ENCODE measurements around the gene INTS1. TPM values are rescaled to one million over a fixed set of nuclear protein-coding genes. Genes with fewer than 3 reads are reported as not detected.

The INTS1 gene
- total and polyA plus RNA-seq, 2 experiments from 2014 or later = 35.1 to 111 TPM

- no peak for TF ChIP-seq ZNF462 (CRISPR knock-in tag; IDR thresholded peaks at IDR 0.05)
- TF ChIP-seq CTCF (conservative IDR thresholded peaks at IDR 0.05; ENCODE audit: low read depth in 2 of 2) = no peak
- no peak for TF ChIP-seq CREB1 (CRISPR knock-in tag; IDR thresholded peaks at IDR 0.05; ENCODE audit: low read depth)
- no peak for TF ChIP-seq JUNB (IDR thresholded peaks at IDR 0.05; ENCODE audit: unreplicated experiment)
- TF ChIP-seq EZH2phosphoT487 (IDR thresholded peaks at IDR 0.05; ENCODE audit: unreplicated experiment) = no peak
- TF ChIP-seq ZNF331 (CRISPR knock-in tag; IDR thresholded peaks at IDR 0.05; ENCODE audit: low read depth) = no peak
- TF ChIP-seq POLR2AphosphoS5 (IDR thresholded peaks at IDR 0.05; ENCODE audit: low read depth) = no peak
- no peak for TF ChIP-seq EZH2 (IDR thresholded peaks at IDR 0.05; ENCODE audit: low read depth, unreplicated experiment)
- TF ChIP-seq REST (IDR thresholded peaks at IDR 0.05; ENCODE audit: unreplicated experiment) = no peak
- TF ChIP-seq ZNF114 (CRISPR knock-in tag; IDR thresholded peaks at IDR 0.05) = no peak
- TF ChIP-seq STAT1 (IDR thresholded peaks at IDR 0.05; ENCODE audit: unreplicated experiment) = no peak
- no peak for TF ChIP-seq NANOG (IDR thresholded peaks at IDR 0.05; ENCODE audit: borderline replicate concordance)
- no peak for TF ChIP-seq ETS1 (IDR thresholded peaks at IDR 0.05)
- peaks cover 15% of the 10 kb centered on the region for H3K27me3 Mint-ChIP-seq (ENCODE audit: insufficient read depth, low read depth, poor library complexity)
These were observed 69.1 kb downstream of the INTS1 start for GRCh38 chr7:1434891-1435670.

More at GRCh38 chr7:1434891-1435670, 69.1 kb downstream of the INTS1 start:
- Histone ChIP-seq H3K4me2 (no peak overlapping the region), H3K27ac (ENCODE audit: low read depth) (no peak overlapping the region), H3K9me2 (ENCODE audit: insufficient read depth) (no peaks in the 10 kb centered on the region), H4K20me1 (replicated peaks; ENCODE audit: insufficient read depth) (no peaks in the 10 kb centered on the region), H3K4me3 (no peak overlapping the region), H3K4me1 (ENCODE audit: insufficient read depth) (no peaks in the 10 kb centered on the region), H3K27me3 (ENCODE audit: insufficient read depth) (no peaks in the 10 kb centered on the region), H2AFZ (no peak overlapping the region), H3F3A (replicated peaks; ENCODE audit: low read depth) (peaks cover 7% of the 10 kb centered on the region; the same call in 1 of the 2 replicates), H3K79me2 (replicated peaks; ENCODE audit: insufficient read depth) (no peaks in the 10 kb centered on the region), H3K36me3 (ENCODE audit: insufficient read depth) (no peaks in the 10 kb centered on the region)
- Mint-ChIP-seq H3K9me3 (no peaks in the 10 kb centered on the region), H3K4me1 (peaks cover 2% of the 10 kb centered on the region; the same call in 2 of the 3 replicates), H3K36me3 (ENCODE audit: low read depth) (no peaks in the 10 kb centered on the region), H3K4me3 (no peak overlapping the region), H3K27ac (no peak overlapping the region)
- no peak for ATAC-seq
- no peak for DNase-seq (ENCODE audit: low spot score)

All from GM23338 (cell line).